HepG2 (cell line): ENCODE data around the gene SRCAP.
A peak's percentile ranks its signal among the peaks of the same experiment; 100 is the strongest.

Experiments used
- ATF7-NPFF ChIP-seq: sonication (generic); formaldehyde crosslinking; IDR thresholded peaks from 2 replicates; pipeline ENCODE4 v1.8.1; 2023; ENCODE audit warnings: mild to moderate bottlenecking, low read depth, missing genetic modification reagents, moderate library complexity
- ATM ChIP-seq: fragments of 450-650 bp; IDR thresholded peaks from 2 replicates; pipeline ENCODE4 v1.7.1; 2017; ENCODE audit warnings: mild to moderate bottlenecking, borderline replicate concordance
- KDM4B ChIP-seq: sonication (generic); formaldehyde crosslinking; IDR thresholded peaks from 2 replicates; pipeline ENCODE4 v1.4.0; 2020; ENCODE audit warnings: missing genetic modification reagents
- NPAS2 ChIP-seq: sonication (generic); formaldehyde crosslinking; IDR thresholded peaks from 2 replicates; pipeline ENCODE4 v1.8.0; 2022; ENCODE audit warnings: mild to moderate bottlenecking, missing genetic modification reagents, borderline replicate concordance
- SRSF1 ChIP-seq: fragments of 200-400 bp; formaldehyde crosslinking; optimal IDR thresholded peaks from 2 replicates; pipeline ENCODE3; 2017; ENCODE audit warnings: mild to moderate bottlenecking, low read depth, low read length, moderate library complexity
- TCF7 ChIP-seq: sonication (generic); IDR thresholded peaks from 2 replicates; pipeline ENCODE4 v1.6.1; 2016; ENCODE audit warnings: antibody characterized with exemption, low read depth
- ZNF136 ChIP-seq: sonication (generic); formaldehyde crosslinking; IDR thresholded peaks from 2 replicates; pipeline ENCODE4 v1.8.1; 2022; ENCODE audit warnings: low read depth, mild to moderate bottlenecking, moderate library complexity, missing genetic modification reagents
- TF ChIP-seq, protein P1 (sequence below): sonication (generic); formaldehyde crosslinking; IDR thresholded peaks from 2 replicates; pipeline ENCODE4 v1.8.1; 2023; ENCODE audit warnings: mild to moderate bottlenecking, missing genetic modification reagents, borderline replicate concordance
- TF ChIP-seq, protein P2 (sequence below): sonication (generic); formaldehyde crosslinking; IDR thresholded peaks from 2 replicates; pipeline ENCODE4 v1.5.0; 2020; ENCODE audit warnings: mild to moderate bottlenecking, missing genetic modification reagents, moderate library complexity
- TF ChIP-seq, protein P3 (sequence below): IDR thresholded peaks from 2 replicates; pipeline ENCODE4 v1.6.1; 2016; ENCODE audit warnings: missing genetic modification reagents, missing compliant biosample characterization
- TF ChIP-seq, protein P4 (sequence below): sonication (generic); formaldehyde crosslinking; IDR thresholded peaks from 2 replicates; pipeline ENCODE4 v1.5.0; 2020; ENCODE audit warnings: missing genetic modification reagents
- TF ChIP-seq, protein P5 (sequence below): IDR thresholded peaks from 2 replicates; pipeline ENCODE4 v1.6.1; 2016

DNA sequence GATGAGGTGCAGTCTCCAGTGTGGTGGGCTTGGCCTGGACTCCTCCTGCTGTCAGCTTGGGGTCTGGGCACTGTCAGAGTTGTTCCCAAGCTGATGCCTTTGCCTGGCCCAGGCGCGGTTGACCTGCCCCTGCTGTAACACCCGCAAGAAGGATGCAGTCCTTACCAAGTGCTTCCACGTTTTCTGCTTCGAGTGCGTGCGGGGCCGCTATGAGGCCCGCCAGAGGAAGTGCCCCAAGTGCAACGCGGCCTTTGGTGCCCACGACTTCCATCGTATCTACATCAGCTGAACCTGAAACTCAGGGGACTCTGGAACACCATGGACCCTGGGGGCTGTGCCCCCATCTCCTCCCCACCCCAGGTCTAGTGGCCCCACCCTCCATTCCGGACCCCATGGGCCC, 74.9 kb downstream of the SRCAP start:
- no peak for TF ChIP-seq TCF7
- TF ChIP-seq KDM4B (CRISPR knock-in tag): no peak
- TF ChIP-seq, protein P1, sequence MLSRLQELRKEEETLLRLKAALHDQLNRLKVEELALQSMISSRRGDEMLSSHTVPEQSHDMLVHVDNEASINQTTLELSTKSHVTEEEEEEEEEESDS: no peak
- TF ChIP-seq, protein P2, sequence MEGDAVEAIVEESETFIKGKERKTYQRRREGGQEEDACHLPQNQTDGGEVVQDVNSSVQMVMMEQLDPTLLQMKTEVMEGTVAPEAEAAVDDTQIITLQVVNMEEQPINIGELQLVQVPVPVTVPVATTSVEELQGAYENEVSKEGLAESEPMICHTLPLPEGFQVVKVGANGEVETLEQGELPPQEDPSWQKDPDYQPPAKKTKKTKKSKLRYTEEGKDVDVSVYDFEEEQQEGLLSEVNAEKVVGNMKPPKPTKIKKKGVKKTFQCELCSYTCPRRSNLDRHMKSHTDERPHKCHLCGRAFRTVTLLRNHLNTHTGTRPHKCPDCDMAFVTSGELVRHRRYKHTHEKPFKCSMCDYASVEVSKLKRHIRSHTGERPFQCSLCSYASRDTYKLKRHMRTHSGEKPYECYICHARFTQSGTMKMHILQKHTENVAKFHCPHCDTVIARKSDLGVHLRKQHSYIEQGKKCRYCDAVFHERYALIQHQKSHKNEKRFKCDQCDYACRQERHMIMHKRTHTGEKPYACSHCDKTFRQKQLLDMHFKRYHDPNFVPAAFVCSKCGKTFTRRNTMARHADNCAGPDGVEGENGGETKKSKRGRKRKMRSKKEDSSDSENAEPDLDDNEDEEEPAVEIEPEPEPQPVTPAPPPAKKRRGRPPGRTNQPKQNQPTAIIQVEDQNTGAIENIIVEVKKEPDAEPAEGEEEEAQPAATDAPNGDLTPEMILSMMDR (CRISPR knock-in tag): no peak
- peak; percentile 7 for TF ChIP-seq SRSF1
- TF ChIP-seq, protein P3, sequence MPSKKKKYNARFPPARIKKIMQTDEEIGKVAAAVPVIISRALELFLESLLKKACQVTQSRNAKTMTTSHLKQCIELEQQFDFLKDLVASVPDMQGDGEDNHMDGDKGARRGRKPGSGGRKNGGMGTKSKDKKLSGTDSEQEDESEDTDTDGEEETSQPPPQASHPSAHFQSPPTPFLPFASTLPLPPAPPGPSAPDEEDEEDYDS (CRISPR knock-in tag): no peak
- TF ChIP-seq ATF7-NPFF (CRISPR knock-in tag): no peak
- no peak for TF ChIP-seq NPAS2 (CRISPR knock-in tag)
- TF ChIP-seq, protein P4, sequence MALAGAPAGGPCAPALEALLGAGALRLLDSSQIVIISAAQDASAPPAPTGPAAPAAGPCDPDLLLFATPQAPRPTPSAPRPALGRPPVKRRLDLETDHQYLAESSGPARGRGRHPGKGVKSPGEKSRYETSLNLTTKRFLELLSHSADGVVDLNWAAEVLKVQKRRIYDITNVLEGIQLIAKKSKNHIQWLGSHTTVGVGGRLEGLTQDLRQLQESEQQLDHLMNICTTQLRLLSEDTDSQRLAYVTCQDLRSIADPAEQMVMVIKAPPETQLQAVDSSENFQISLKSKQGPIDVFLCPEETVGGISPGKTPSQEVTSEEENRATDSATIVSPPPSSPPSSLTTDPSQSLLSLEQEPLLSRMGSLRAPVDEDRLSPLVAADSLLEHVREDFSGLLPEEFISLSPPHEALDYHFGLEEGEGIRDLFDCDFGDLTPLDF: no peak
- TF ChIP-seq ATM: no peak
- TF ChIP-seq ZNF136: no peak
- TF ChIP-seq, protein P5, sequence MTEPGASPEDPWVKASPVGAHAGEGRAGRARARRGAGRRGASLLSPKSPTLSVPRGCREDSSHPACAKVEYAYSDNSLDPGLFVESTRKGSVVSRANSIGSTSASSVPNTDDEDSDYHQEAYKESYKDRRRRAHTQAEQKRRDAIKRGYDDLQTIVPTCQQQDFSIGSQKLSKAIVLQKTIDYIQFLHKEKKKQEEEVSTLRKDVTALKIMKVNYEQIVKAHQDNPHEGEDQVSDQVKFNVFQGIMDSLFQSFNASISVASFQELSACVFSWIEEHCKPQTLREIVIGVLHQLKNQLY (CRISPR knock-in tag): no peak
